GM21390 (cell line): ENCODE results near the gene CRACDL.

Experiments used
- ATAC-seq: cut with Tn5 transposase; IDR thresholded peaks from one replicate; pipeline ENCODE4 v1.9.1; 2021; ENCODE audit not compliant: unreplicated experiment

Gene CRACDL

GRCh38 chr2:98826856-98827255, 109.2 kb downstream of the CRACDL start:
- ATAC-seq, result no peak

GRCh38 chr2:98825858-98826257, 110.2 kb downstream of the CRACDL start:
- ATAC-seq, result no peak

GRCh38 chr2:98825404-98825803, 110.6 kb downstream of the CRACDL start:
- ATAC-seq, result no peak

- no peak for ATAC-seq
Observed at GRCh38 chr2:98825020-98825350, 111.0 kb downstream of the CRACDL start.

- ATAC-seq, result no peak
Observed at GRCh38 chr2:98824256-98825019, 111.6 kb downstream of the CRACDL start.

- ATAC-seq, result no peak
Observed at GRCh38 chr2:98823196-98824170, 112.5 kb downstream of the CRACDL start.

GRCh38 chr2:98822301-98823164, 113.5 kb downstream of the CRACDL start:
- no peak for ATAC-seq

GRCh38 chr2:98821629-98822135, 114.3 kb downstream of the CRACDL start:
- ATAC-seq, result no peak

- no peak for ATAC-seq
Observed at GRCh38 chr2:98819231-98819766, 116.7 kb downstream of the CRACDL start.

GRCh38 chr2:98818164-98818563, 117.9 kb downstream of the CRACDL start:
- ATAC-seq, result no peak

GRCh38 chr2:98816281-98816680, 119.7 kb downstream of the CRACDL start:
- no peak for ATAC-seq

GRCh38 chr2:98815795-98816194, 120.2 kb downstream of the CRACDL start:
- ATAC-seq, result no peak

- ATAC-seq, result no peak
Observed at GRCh38 chr2:98811766-98812165, 124.3 kb downstream of the CRACDL start.

- ATAC-seq, result no peak
Observed at GRCh38 chr2:98810588-98810928, 125.5 kb downstream of the CRACDL start.

GRCh38 chr2:98809878-98810587, 126.0 kb downstream of the CRACDL start:
- no peak for ATAC-seq

GRCh38 chr2:98809116-98809515, 126.9 kb downstream of the CRACDL start:
- ATAC-seq, result no peak

- no peak for ATAC-seq
Observed at GRCh38 chr2:98808546-98808945, 127.5 kb downstream of the CRACDL start.

GRCh38 chr2:98807929-98808328, 128.1 kb downstream of the CRACDL start:
- ATAC-seq, result no peak

- no peak for ATAC-seq
Observed at GRCh38 chr2:98807221-98807620, 128.8 kb downstream of the CRACDL start.

GRCh38 chr2:98806236-98806697, 129.8 kb downstream of the CRACDL start:
- ATAC-seq, result no peak
